HFF-Myc (cell line): Measurements from ENCODE around the gene ANO8.

Experiments
- DNase-seq: peaks from one replicate; pipeline ENCODE4 v3.0.0-alpha.2; 2011; ENCODE audit warnings: low read depth; ENCODE audit errors: extremely low read depth
- H3K4me3 ChIP-seq: replicated peaks from 2 replicates; pipeline ENCODE4 v1.5.1; 2011; ENCODE audit warnings: low read depth, mild to moderate bottlenecking, control low read depth, low read length
- CTCF ChIP-seq: IDR thresholded peaks from 2 replicates; pipeline ENCODE4 v1.5.1; 2012; ENCODE audit warnings: mild to moderate bottlenecking, low read depth, low read length, control low read depth; ENCODE audit errors: missing control alignments

ANO8 gene

GRCh38 chr19:17307876-17308377 is 26.7 kb downstream of the ANO8 start:
- no peak for TF ChIP-seq CTCF
- no peak for DNase-seq
- H3K4me3 ChIP-seq = no peak overlapping the region

- no peak for DNase-seq
- TF ChIP-seq CTCF = no peak
- peak overlapping the region; percentile 66 for H3K4me3 ChIP-seq
These were observed 28.4 kb downstream of the ANO8 start for GRCh38 chr19:17306285-17306714.

GRCh38 chr19:17305517-17306284 is 29.0 kb downstream of the ANO8 start, which contains the start of gene MRPL34:
Gene MRPL34 (plus strand): TSS chr19:17305872. CDS start chr19:17305893, 21 bp downstream.
- peak; percentile 97 for DNase-seq
- peak within 1 kb of the TSS; percentile 66 for H3K4me3 ChIP-seq
- TF ChIP-seq CTCF = peak; percentile 76

GRCh38 chr19:17305216-17305516 is 29.5 kb downstream of the ANO8 start:
- H3K4me3 ChIP-seq = peak overlapping the region; percentile 66; the same call in 1 of the 2 replicates
- DNase-seq = no peak
- no peak for TF ChIP-seq CTCF

- TF ChIP-seq CTCF = no peak
- DNase-seq = no peak
- no peak overlapping the region; the same call in 1 of the 2 replicates for H3K4me3 ChIP-seq
These were observed 30.1 kb downstream of the ANO8 start for GRCh38 chr19:17304386-17305215.

GRCh38 chr19:17303940-17304267 is 30.8 kb downstream of the ANO8 start:
- no peak overlapping the region for H3K4me3 ChIP-seq
- DNase-seq = no peak
- TF ChIP-seq CTCF = no peak
